Activated CD4-positive, alpha-beta memory T cell treated with anti-CD3 and anti-CD28 coated beads, Interleukin-2, amount 10 ng/mL, durations not matched to agents 7 days and 5 days (primary cell): Measurements from ENCODE around the gene CHP1. TPM values are rescaled to one million over a fixed set of nuclear protein-coding genes. Genes with fewer than 3 reads are reported as not detected.
"Not testable (repeated sequence)": the region's sequence is repeated elsewhere in the genome, so short reads cannot be mapped to it uniquely, and the experiment has no call there.

Experiments used
- CTCF ChIA-PET: fragments of 350-600 bp; sonication (Branson Sonifier 250); formaldehyde crosslinking; loops from one replicate; lab custom pipeline; 2021; ENCODE audit warnings: antibody characterized with exemption, inconsistent platforms; lab: Charles Lee
- POLR2A ChIA-PET: fragments of 350-600 bp; sonication (Branson Sonifier 250); formaldehyde crosslinking; loops from one replicate; lab custom pipeline; 2021; ENCODE audit warnings: antibody characterized with exemption; lab: Charles Lee
- DNase-seq: peaks from one replicate; pipeline ENCODE4 v3.0.0-alpha.2; 2020
- H3K27ac Mint-ChIP-seq: one replicate; pipeline ENCODE4 v1.8.0; 2021; ENCODE audit warnings: mild to moderate bottlenecking, mixed read lengths
- H3K27me3 Mint-ChIP-seq: one replicate; pipeline ENCODE4 v1.8.0; 2021; ENCODE audit warnings: mixed read lengths
- H3K36me3 Mint-ChIP-seq: one replicate; pipeline ENCODE4 v1.8.0; 2021; ENCODE audit warnings: low read depth, mixed read lengths
- H3K4me1 Mint-ChIP-seq: one replicate; pipeline ENCODE4 v1.8.0; 2021; ENCODE audit warnings: mixed read lengths
- H3K4me3 Mint-ChIP-seq: one replicate; pipeline ENCODE4 v1.8.0; 2021; ENCODE audit warnings: mild to moderate bottlenecking, mixed read lengths
- H3K9me3 Mint-ChIP-seq: one replicate; pipeline ENCODE4 v1.8.0; 2021; ENCODE audit warnings: mixed read lengths
- total RNA-seq, 2 experiments: library from RNA; stranded (reverse); gene quantifications; one replicate each; pipeline ENCODE4 v1.2.3, GENCODE V29; 2021

The CHP1 gene
- total RNA-seq, 2 experiments from 2014 or later = 60.1 to 68.9 TPM

DNA sequence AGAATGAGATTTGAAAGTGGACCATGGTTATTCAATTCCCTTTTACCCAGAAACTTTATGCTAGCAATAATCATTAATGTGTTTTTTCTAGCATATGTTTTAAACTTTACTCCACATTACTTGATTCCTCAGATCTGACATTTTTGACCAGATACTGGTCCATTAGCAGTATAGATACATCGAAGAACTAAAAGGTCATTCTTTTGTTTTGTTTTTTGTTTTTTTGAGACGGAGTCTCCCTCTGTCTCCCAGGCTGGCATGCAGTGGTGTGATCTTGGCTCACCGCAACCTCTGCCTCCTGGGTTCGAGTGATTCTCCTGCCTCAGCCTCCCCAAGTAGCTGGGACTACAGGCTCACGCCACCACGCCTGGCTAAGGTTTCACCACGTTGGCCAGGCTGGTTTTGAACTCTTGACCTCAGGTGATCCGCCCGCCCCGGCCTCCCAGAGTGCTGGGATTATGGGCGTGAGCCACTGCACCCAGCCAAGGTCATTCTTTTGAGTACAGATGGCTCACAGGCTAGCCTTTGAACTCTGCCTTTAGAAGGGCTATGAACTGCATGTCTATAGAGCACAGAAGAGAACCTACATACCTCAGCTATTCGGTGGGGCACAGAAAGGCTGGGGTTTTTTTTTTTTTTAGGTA lies 28.6 kb downstream of the CHP1 start:
- ChIA-PET CTCF (interaction anchor here (0.6 kb wide), 1 partner anchor 566 kb away, joined by 3 read pairs; no protein-coding TSS in a partner anchor), POLR2A (interaction anchor here (0.7 kb wide), 1 partner anchor 24 kb away, joined by 3 read pairs; no protein-coding TSS in a partner anchor)
- Mint-ChIP-seq H3K36me3 (peaks cover 21% of the 10 kb centered on the region), H3K27me3 (no peaks in the 10 kb centered on the region), H3K9me3 (no peaks in the 10 kb centered on the region), H3K4me1 (no peaks in the 10 kb centered on the region), H3K4me3 (no peak overlapping the region), H3K27ac (no peak overlapping the region)
- DNase-seq = no peak

DNA sequence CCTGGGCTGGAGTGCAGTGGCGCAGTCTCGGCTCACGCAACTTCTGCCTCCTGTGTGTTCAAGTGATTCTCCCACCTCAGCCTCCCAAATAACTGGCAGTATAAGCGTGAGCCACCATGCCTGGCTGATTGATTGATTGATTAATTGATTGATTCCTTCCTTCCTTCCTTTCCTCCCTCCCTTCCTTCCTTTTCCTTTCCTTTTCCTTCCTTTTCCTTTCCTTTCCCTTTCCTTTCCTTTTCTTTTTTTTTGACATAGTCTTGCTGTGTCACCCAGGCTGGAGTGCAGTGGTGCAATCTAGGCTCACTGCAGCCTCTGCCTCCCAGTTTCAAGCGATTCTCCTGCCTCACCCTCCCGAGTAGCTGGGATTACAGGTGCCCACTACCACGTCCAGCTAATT lies 29.9 kb downstream of the CHP1 start:
- H3K9me3 Mint-ChIP-seq, H3K27me3 Mint-ChIP-seq, H3K27ac Mint-ChIP-seq, CTCF ChIA-PET, DNase-seq, POLR2A ChIA-PET, H3K4me1 Mint-ChIP-seq, H3K4me3 Mint-ChIP-seq: not testable (repeated sequence)
- H3K36me3 Mint-ChIP-seq = peaks cover 25% of the 10 kb centered on the region

DNA sequence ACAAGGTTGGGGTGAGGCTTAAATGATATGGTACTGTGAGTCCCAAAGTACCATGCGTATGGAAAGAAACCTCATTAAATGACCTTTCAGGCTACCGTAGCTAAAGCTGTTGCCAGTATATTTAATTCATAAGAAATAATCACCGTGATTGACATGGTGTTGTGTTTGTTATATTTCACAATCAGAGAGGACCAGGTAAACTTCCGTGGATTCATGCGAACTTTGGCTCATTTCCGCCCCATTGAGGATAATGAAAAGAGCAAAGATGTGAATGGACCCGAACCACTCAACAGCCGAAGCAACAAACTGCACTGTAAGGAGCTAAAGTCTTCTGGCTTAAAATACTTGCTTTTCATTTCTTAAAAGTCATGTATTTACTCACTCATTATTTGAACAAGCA lies 31.5 kb downstream of the CHP1 start:
- Mint-ChIP-seq H3K4me3 (no peak overlapping the region), H3K27ac (no peak overlapping the region), H3K9me3 (no peaks in the 10 kb centered on the region), H3K4me1 (no peaks in the 10 kb centered on the region), H3K27me3 (no peaks in the 10 kb centered on the region), H3K36me3 (peaks cover 33% of the 10 kb centered on the region)
- CTCF ChIA-PET = no interaction called here
- no peak for DNase-seq
- POLR2A ChIA-PET = no interaction called here

DNA sequence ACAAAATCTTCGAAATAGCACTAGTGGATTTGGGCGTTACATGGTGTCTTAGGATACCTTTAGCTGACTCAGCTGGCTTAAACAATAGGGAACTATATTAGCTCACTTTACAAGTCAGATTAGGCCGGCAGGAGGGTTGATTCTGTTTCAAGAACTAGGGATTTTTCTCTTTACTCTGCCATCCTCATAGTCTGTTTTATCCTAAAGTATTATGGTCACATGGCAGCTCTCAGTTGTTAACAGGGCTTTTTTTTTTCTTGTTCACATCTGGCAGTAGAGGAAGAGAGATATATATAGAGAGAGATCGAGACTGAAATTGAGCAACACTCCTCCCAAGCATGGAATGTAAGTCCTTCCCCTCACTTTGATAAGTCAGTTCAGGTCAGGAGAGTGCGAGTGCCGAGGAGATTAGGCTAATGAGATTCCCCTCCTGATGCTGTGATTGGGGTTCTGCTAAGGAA lies 32.9 kb downstream of the CHP1 start:
- Mint-ChIP-seq H3K27me3 (no peaks in the 10 kb centered on the region), H3K9me3 (no peaks in the 10 kb centered on the region), H3K36me3 (peaks cover 29% of the 10 kb centered on the region), H3K4me1 (no peaks in the 10 kb centered on the region), H3K27ac (no peak overlapping the region), H3K4me3 (no peak overlapping the region)
- CTCF ChIA-PET = no interaction called here
- no peak for DNase-seq
- POLR2A ChIA-PET = interaction anchor here (1.0 kb wide), 1 partner anchor 19 kb away, joined by 4 read pairs; no protein-coding TSS in a partner anchor

DNA sequence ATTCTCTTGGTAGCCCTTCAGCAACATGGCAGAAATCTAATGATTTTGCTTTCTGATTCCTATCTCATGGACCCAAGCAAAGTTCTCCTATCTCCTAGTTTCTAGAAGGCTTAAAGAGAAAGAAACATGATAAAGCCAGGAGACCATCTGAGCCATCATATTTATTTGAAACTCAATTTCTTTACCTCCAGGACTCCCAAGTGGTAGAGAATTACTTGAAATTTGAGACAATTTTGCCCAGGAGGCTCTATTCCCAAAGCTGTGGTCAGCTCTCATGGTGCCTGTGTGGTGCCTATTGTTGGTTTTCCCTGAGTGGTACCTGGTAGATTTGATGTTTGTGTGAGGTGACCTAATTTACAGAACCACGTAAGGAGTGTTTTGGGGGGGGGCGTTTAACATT lies 38.8 kb downstream of the CHP1 start:
- peaks cover 12% of the 10 kb centered on the region for H3K36me3 Mint-ChIP-seq
- POLR2A ChIA-PET = no interaction called here

DNA sequence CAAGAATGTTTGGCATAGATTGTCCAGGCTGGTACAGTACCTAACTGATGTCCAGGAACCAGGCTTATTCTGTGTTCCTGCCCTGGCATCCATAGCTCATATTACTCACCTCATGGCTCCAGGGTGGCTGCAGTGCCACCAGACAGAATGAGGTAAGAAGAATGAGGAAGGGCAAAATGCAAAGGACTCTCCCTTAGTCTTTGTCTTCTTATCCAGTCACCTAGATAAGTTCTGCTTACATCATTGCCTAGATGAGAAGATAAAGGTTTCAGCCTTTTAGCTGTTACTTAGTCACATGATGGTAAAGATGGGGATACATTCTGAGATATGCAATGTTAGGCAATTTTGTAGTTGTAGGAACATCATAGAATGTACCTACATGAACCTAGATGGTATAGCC lies 45.8 kb downstream of the CHP1 start:
- H3K27me3 Mint-ChIP-seq = no peaks in the 10 kb centered on the region
- no peak overlapping the region for H3K4me3 Mint-ChIP-seq

More for the DNA sequence above, 38.8 kb downstream of the CHP1 start:
- Mint-ChIP-seq H3K4me3 (no peak overlapping the region), H3K27me3 (no peaks in the 10 kb centered on the region), H3K27ac (no peak overlapping the region), H3K9me3 (no peaks in the 10 kb centered on the region), H3K4me1 (no peaks in the 10 kb centered on the region)
- CTCF ChIA-PET = no interaction called here
- no peak for DNase-seq

DNA sequence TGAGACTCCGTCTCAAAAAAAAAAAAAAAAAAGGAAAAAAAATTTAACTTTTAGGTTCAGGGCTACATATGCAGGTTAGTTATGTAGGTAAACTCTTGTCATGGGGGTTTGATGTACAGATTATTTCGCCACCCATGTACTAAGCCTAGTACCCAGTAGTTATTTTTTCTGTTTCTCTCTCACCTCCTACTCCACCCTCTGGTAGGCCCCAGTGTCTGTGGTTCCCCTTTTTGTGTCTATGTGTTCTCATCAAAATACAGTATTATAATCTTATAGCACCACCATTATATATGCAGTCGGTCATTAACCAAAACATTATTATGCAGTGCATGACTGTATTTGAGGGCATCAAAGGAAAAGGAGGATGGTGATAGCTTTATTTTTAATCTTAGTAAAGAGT lies 47.3 kb downstream of the CHP1 start:
- Mint-ChIP-seq H3K4me3 (no peak overlapping the region), H3K27ac (no peak overlapping the region), H3K9me3 (no peaks in the 10 kb centered on the region), H3K27me3 (no peaks in the 10 kb centered on the region), H3K4me1 (peaks cover 21% of the 10 kb centered on the region), H3K36me3 (peaks cover 21% of the 10 kb centered on the region)
- no peak for DNase-seq
- ChIA-PET POLR2A (no interaction called here), CTCF (no interaction called here)

More for the DNA sequence above, 45.8 kb downstream of the CHP1 start:
- peaks cover 8% of the 10 kb centered on the region for H3K4me1 Mint-ChIP-seq
- ChIA-PET POLR2A (interaction anchor here (0.7 to 1.3 kb wide), 3 partner anchors 9 to 1244 kb away, joined by 3 read pairs; no protein-coding TSS in a partner anchor), CTCF (no interaction called here)
- H3K27ac Mint-ChIP-seq = no peak overlapping the region
- H3K36me3 Mint-ChIP-seq = peaks cover 21% of the 10 kb centered on the region
- DNase-seq = no peak
- no peaks in the 10 kb centered on the region for H3K9me3 Mint-ChIP-seq

DNA sequence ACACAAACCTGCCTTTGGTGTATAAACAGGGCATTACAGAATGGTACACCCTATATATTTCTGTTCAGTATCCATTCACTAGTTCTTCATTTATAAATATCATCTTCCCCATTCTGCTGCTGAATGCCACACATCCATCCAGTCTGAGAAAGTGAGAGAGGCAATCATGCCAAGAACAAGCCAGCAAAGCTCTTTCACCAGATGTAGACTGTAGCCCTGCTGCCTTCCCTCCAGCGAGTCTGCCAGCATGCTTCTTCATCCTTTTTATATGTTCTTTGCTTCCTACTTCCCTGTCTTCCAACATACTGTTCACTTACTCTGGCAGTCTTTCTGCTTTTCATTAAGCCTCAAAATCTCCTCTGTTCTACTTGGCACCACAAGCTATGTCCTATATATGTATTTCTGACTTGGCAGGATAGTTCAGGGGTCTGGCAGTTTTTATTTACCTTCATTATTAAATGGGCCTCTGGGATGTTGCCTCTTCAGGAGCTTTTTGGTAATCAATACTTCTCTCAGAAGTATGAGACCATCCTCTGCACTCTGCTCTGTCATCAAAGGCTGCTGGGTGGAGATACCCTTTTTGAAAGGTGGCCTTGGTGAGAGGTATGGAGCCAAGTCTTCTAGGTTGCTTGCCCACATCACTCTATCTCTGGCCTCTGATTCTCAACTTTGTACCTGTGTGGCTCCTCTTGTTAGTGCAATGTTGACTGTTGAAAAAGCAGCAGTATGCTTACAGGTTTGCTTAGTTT lies 48.6 kb downstream of the CHP1 start:
- peaks cover 31% of the 10 kb centered on the region for H3K36me3 Mint-ChIP-seq
- no peak overlapping the region for H3K27ac Mint-ChIP-seq
- CTCF ChIA-PET = no interaction called here
- no peak for DNase-seq
- no peaks in the 10 kb centered on the region for H3K9me3 Mint-ChIP-seq
- POLR2A ChIA-PET = no interaction called here
- H3K27me3 Mint-ChIP-seq = no peaks in the 10 kb centered on the region
- no peak overlapping the region for H3K4me3 Mint-ChIP-seq
- peaks cover 25% of the 10 kb centered on the region for H3K4me1 Mint-ChIP-seq

DNA sequence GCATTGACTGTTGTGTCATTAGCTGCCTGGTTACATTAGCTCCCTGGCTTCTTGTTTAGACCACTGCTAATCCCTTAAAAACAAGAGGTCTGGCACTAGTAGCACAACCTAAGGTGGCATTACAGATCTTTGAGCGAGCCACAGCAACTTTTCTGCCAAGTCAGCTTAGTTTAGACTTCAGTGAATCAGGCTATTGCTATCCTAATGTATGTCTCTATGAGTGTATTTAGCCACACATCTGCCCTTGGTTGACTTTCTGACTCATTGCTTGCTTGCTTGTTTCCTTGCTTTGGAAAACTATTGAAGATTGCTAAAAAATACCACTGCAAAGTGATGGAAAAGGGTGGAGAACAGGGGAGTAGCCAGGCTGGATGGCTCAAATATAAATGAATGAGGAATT lies 50.2 kb downstream of the CHP1 start:
- peaks cover 46% of the 10 kb centered on the region for H3K36me3 Mint-ChIP-seq
- peaks cover 36% of the 10 kb centered on the region for H3K4me1 Mint-ChIP-seq
- H3K9me3 Mint-ChIP-seq = no peaks in the 10 kb centered on the region
- DNase-seq = no peak
- no peak overlapping the region for H3K27ac Mint-ChIP-seq
- no peak overlapping the region for H3K4me3 Mint-ChIP-seq
- ChIA-PET CTCF (no interaction called here), POLR2A (no interaction called here)
- H3K27me3 Mint-ChIP-seq = no peaks in the 10 kb centered on the region

DNA sequence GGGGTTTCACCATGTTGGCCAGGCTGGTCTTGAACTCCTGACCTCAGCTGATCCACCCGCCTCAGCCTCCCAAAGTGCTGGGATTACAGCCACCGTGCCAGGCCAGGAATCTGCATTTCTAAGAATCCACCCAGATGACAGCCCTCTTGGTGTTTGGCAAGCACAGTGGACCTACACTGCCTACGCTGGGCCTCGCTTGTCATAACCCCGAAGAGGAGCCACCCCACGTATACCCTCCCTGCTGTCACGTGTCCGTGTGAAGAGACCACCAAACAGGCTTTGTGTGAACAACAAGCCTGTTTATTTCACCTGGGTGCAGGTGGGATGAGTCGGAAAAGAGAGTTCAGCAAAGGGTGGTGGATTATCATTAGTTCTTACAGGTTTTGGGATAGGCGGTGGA lies 51.4 kb downstream of the CHP1 start:
- Mint-ChIP-seq H3K4me3 (peak overlapping the region; percentile 93), H3K36me3 (peaks cover 51% of the 10 kb centered on the region), H3K4me1 (peaks cover 40% of the 10 kb centered on the region), H3K27ac (peak overlapping the region; percentile 98)
- not testable (repeated sequence) for H3K9me3 Mint-ChIP-seq, DNase-seq, H3K27me3 Mint-ChIP-seq
- POLR2A ChIA-PET = interaction anchor here (1.3 to 1.8 kb wide), 4 partner anchors 19 to 132 kb away, joined by 3 to 46 read pairs (median 4); partner anchors contain the start of genes NUSAP1 and OIP5
- CTCF ChIA-PET = interaction anchor here (1.8 kb wide), 1 partner anchor 51 kb away, joined by 8 read pairs; the partner anchor contains the start of genes CHP1 and EXD1

DNA sequence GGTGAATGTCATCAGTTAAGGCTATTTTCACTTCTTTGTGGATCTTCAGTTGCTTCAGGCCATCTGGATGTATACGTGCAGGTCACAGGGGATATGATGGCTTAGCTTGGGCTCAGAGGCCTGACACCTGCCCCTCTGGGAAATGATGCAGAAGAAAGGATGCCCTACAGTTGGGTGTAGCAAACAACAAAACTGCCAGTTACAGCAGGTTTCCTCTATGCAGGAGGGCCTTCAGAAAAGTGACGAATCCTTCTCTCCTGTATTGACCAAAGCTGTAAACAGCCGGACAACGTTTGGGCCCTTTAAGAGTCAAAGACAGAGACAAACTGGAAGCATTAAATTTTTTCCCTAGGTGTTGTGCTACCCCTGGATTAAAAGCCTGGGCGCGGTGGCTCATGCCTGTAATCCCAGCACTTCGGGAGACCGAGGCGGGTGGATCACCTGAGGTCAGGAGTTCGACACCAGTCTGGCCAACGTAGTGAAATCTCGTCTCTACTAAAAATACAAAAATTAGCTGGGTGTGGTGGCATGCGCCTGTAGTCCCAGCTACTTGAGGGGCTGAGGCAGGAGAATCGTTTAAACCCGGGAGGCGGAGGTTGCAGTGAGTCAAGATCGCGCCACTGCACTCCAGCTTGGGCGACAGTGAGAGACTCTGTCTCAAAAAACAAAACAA lies 52.0 kb downstream of the CHP1 start:
- POLR2A ChIA-PET = interaction anchor here (0.6 to 1.8 kb wide), 23 partner anchors 9 to 718 kb away, joined by 3 to 46 read pairs (median 4); partner anchors contain the start of genes CCDC32, CHAC1, CHP1 and EXD1
- not testable (repeated sequence) for DNase-seq, H3K27me3 Mint-ChIP-seq, H3K9me3 Mint-ChIP-seq
- H3K27ac Mint-ChIP-seq = peak overlapping the region; percentile 98
- peaks cover 57% of the 10 kb centered on the region for H3K36me3 Mint-ChIP-seq
- CTCF ChIA-PET = interaction anchor here (0.6 to 1.8 kb wide), 4 partner anchors 9 to 425 kb away, joined by 3 to 8 read pairs (median 4); partner anchors contain the start of genes CHP1 and EXD1
- peak overlapping the region; percentile 93 for H3K4me3 Mint-ChIP-seq
- H3K4me1 Mint-ChIP-seq = peaks cover 44% of the 10 kb centered on the region

DNA sequence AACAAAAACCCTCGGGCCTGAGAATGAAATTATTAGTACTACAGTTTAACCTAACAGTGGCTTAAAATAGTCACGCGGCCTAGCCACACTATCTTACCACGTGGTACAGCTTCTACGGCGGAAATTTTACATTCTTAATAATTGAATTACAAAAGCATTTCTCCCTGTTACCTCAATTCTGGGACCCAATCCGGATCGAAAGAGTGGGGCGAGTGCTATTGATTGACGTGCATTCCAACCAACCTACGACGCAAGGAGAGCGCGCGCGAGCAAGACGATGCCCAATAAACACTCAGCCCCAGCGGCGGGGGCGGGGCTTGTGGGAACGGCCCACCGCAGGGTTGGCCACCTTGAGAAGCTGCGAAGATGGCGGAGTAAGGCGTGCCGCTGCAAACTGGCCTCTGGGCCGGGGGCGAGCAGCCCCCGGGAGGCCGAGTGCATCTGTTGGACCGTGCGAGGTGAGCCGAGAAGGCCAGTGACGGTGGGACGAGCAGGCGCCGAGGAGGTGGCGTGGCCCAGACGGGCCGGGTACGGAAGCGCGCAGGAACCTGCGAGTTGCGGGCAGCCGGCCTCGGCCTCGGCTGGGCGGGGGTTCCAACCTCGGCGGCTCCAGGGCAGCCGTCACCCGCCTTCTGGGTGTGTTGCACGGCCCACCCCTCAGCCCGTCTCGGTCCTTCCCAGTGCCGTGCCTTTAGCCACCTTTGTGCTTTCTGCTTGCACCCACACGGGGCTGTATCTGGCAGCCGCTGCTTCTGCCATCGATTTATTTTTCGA lies 52.8 kb downstream of the CHP1 start:
- Mint-ChIP-seq H3K4me1 (peaks cover 51% of the 10 kb centered on the region), H3K36me3 (peaks cover 60% of the 10 kb centered on the region), H3K9me3 (no peaks in the 10 kb centered on the region), H3K27ac (peak overlapping the region; percentile 98), H3K27me3 (no peaks in the 10 kb centered on the region), H3K4me3 (peak overlapping the region; percentile 93)
- POLR2A ChIA-PET = interaction anchor here (0.6 to 1.8 kb wide), 23 partner anchors 8 to 719 kb away, joined by 3 to 46 read pairs (median 4); partner anchors contain the start of genes CCDC32, CHAC1, CHP1 and EXD1
- CTCF ChIA-PET = interaction anchor here (0.6 to 1.8 kb wide), 4 partner anchors 9 to 426 kb away, joined by 3 to 8 read pairs (median 4); partner anchors contain the start of genes CHP1 and EXD1
- peak; percentile 98 for DNase-seq
